ENCODE data around the gene OPCML.

The OPCML gene

DNA sequence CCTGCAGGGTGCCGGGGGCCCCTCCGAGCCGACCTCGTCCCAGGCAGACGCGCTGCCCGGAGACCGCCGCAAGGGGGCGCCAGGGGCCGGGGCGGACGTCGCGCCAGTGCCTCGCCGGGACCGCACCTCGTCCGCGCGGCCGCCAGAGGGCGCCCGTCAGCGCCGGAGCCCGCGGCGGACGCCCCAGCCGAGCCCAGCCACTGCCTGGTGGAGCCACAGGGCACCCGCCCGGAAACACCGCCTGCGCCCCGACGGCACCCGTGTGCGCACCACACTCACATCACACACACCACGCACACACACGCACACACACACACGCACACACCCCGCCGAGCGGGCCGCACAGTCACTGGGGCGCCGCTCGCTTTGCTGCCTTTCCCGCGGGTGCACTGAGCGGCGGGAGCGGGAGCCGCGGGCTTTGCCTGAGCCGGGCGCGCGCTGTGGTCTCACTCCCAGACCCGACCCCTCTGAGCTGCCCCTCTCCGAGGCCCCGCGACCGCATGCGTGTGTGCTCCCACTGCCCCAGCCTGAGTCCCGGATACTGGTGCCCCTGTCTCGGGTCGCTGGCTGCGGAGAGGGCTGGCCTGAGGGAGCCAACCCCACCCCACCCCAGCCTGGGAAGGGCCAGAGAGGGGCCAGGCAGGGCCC lies 449.3 kb downstream of the OPCML start:
- no peaks in the 10 kb centered on the region for H3K36me3 Mint-ChIP-seq
- no peak overlapping the region for H3K27ac Mint-ChIP-seq
- no peaks in the 10 kb centered on the region for H3K9me3 Mint-ChIP-seq
- peaks cover 35% of the 10 kb centered on the region for H3K27me3 Mint-ChIP-seq
- peaks cover 6% of the 10 kb centered on the region for H3K4me1 Mint-ChIP-seq
- H3K4me3 Mint-ChIP-seq, result no peak overlapping the region

- Mint-ChIP-seq H3K4me3 (no peak overlapping the region), H3K27me3 (peaks cover 34% of the 10 kb centered on the region), H3K36me3 (no peaks in the 10 kb centered on the region), H3K27ac (no peak overlapping the region), H3K9me3 (no peaks in the 10 kb centered on the region), H3K4me1 (peaks cover 6% of the 10 kb centered on the region)
These were observed 449.9 kb downstream of the OPCML start for GRCh38 chr11:133082453-133082781.

GRCh38 chr11:133081730-133082452 lies 450.4 kb downstream of the OPCML start:
- H3K36me3 Mint-ChIP-seq, result no peaks in the 10 kb centered on the region
- no peaks in the 10 kb centered on the region for H3K9me3 Mint-ChIP-seq
- H3K4me1 Mint-ChIP-seq, result peaks cover 6% of the 10 kb centered on the region
- H3K27me3 Mint-ChIP-seq, result peaks cover 33% of the 10 kb centered on the region
- no peak overlapping the region for H3K4me3 Mint-ChIP-seq
- no peak overlapping the region for H3K27ac Mint-ChIP-seq

GRCh38 chr11:133081020-133081419 lies 451.3 kb downstream of the OPCML start:
- peaks cover 27% of the 10 kb centered on the region for H3K27me3 Mint-ChIP-seq
- no peaks in the 10 kb centered on the region for H3K9me3 Mint-ChIP-seq
- H3K36me3 Mint-ChIP-seq, result no peaks in the 10 kb centered on the region
- no peak overlapping the region for H3K27ac Mint-ChIP-seq
- H3K4me3 Mint-ChIP-seq, result no peak overlapping the region
- H3K4me1 Mint-ChIP-seq, result peaks cover 6% of the 10 kb centered on the region

DNA sequence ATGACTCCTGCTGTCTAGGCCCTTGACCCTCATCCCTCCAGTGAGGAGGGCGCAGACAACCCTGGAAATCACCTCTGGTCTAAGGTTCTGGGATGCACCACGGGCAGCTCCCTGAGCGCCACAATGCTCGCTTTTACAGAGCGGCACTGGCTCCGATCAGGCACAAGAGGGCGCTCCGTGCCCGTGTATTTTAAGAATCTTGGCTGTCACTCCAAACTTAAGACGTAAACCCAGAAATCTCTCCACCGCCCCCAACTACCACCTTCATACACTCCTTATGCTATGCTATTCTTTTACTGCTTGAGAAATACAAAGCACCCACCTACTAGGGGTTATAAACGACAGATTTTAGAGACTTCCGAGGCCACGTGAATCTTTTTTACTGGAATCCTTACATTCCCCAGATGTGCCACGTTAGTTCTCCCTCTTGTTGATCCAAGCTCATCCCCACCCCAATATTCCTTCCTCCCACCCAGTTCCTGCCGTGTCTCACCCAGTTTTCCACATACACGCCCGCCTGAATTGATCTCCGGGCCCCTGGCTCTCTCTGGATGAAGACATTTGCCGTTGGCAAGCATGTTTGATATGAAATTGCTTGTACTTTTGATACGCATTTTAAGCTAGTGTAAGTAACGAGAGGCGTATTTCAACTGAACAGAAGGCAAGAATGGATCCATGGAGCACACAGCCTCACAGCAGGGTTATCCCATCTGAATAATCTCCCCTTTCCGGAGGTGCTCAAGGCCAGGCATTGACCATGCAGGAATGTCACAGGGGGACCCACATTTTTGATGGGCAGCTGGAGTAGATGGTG lies 453.5 kb downstream of the OPCML start:
- no peak overlapping the region for H3K4me3 Mint-ChIP-seq
- peaks cover 9% of the 10 kb centered on the region for H3K27me3 Mint-ChIP-seq
- H3K9me3 Mint-ChIP-seq, result no peaks in the 10 kb centered on the region
- peaks cover 3% of the 10 kb centered on the region for H3K4me1 Mint-ChIP-seq
- H3K27ac Mint-ChIP-seq, result no peak overlapping the region
- no peaks in the 10 kb centered on the region for H3K36me3 Mint-ChIP-seq

GRCh38 chr11:133078012-133078411 lies 454.3 kb downstream of the OPCML start:
- H3K4me3 Mint-ChIP-seq, result no peak overlapping the region
- H3K27ac Mint-ChIP-seq, result no peak overlapping the region
- H3K4me1 Mint-ChIP-seq, result no peaks in the 10 kb centered on the region

DNA sequence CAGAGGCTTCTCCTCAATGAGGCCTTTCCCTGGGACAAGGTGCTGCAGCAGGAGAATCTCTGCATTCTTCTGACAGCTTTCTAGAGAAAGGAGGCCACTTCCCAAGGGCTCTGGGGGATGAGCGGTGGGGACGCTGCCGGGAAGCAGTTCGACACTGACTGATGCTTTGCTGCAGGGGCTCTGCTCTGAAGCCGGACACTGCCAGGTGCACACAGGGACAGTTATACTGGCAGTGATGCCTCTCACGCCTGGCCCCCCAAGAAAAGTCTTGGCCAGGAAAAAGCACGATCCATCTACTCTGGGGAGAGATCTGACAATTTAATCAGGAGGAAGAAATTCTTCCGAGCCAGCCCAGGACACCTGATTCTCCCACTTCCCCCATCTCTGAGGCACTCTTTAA lies 456.9 kb downstream of the OPCML start:
- H3K9me3 Mint-ChIP-seq, result no peaks in the 10 kb centered on the region

More at GRCh38 chr11:133078012-133078411, 454.3 kb downstream of the OPCML start:
- H3K36me3 Mint-ChIP-seq, result no peaks in the 10 kb centered on the region
- H3K27me3 Mint-ChIP-seq, result peaks cover 6% of the 10 kb centered on the region
- H3K9me3 Mint-ChIP-seq, result no peaks in the 10 kb centered on the region

DNA sequence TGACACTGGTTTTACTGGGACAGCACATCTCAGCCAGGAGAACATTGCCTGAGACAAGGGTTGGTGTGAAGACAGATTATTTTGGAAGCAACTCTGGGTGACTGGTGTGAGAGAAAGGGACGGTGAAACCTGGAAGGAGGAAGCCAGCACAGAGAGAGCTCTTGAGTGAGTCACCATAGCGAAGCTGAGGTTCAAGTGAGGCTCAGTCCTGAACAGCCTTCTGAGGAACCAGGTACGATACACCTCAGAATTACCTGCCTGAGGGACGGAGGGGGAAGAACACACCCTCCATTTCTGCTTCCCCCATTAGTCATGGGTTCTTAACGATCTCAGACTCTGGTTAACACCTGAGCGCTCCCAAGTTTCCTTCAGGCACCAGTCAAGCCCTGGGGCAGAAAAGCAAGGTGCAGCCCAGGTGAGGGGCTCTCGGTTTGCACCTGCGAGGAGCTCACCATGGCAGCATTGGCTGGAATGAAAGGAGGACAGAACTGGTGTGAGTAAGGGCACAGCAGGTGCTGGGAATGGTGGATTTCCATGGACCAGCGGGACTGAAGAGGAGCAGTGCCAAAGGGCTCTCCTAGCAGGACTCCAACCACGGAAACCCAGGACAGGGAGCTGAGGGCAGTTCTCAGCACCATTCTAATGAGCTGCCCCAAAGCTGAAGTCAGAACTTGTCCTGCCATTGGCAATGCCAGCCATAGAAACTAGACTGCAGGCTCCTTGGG lies 459.3 kb downstream of the OPCML start:
- no peaks in the 10 kb centered on the region for H3K4me1 Mint-ChIP-seq
- no peak overlapping the region for H3K27ac Mint-ChIP-seq
- H3K9me3 Mint-ChIP-seq, result no peaks in the 10 kb centered on the region
- no peaks in the 10 kb centered on the region for H3K36me3 Mint-ChIP-seq
- H3K4me3 Mint-ChIP-seq, result no peak overlapping the region
- peaks cover 1% of the 10 kb centered on the region for H3K27me3 Mint-ChIP-seq

More for the DNA sequence above, 456.9 kb downstream of the OPCML start:
- Mint-ChIP-seq H3K27ac (no peak overlapping the region), H3K36me3 (no peaks in the 10 kb centered on the region), H3K27me3 (peaks cover 5% of the 10 kb centered on the region), H3K4me1 (no peaks in the 10 kb centered on the region), H3K4me3 (no peak overlapping the region)

DNA sequence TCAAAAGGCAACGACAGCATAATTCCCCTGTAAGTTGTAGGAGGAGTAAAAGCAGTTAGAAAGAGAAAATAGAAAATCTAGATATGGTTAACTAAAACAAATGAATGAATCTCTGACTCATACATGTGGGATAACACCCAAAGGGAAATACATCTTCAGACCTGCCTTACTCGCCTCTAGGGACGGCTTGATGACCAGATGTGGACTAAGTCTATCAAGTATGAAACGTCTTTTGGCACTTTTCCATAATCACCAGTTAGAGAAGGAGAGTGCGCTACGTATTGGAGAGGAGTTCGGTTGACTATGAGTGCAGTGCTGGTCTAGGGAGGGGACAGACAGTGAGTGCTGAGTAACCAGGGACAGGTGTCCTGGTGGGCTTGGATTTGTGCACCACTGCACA lies 459.9 kb downstream of the OPCML start:
- no peaks in the 10 kb centered on the region for H3K36me3 Mint-ChIP-seq
- no peaks in the 10 kb centered on the region for H3K9me3 Mint-ChIP-seq
- H3K4me1 Mint-ChIP-seq, result no peaks in the 10 kb centered on the region
- H3K27me3 Mint-ChIP-seq, result peaks cover 1% of the 10 kb centered on the region
- no peak overlapping the region for H3K27ac Mint-ChIP-seq
- no peak overlapping the region for H3K4me3 Mint-ChIP-seq

GRCh38 chr11:133070791-133071190 lies 461.5 kb downstream of the OPCML start:
- peaks cover 6% of the 10 kb centered on the region for H3K27me3 Mint-ChIP-seq
- H3K36me3 Mint-ChIP-seq, result no peaks in the 10 kb centered on the region
- no peaks in the 10 kb centered on the region for H3K9me3 Mint-ChIP-seq
- no peak overlapping the region for H3K27ac Mint-ChIP-seq
- H3K4me1 Mint-ChIP-seq, result no peaks in the 10 kb centered on the region
- H3K4me3 Mint-ChIP-seq, result no peak overlapping the region

DNA sequence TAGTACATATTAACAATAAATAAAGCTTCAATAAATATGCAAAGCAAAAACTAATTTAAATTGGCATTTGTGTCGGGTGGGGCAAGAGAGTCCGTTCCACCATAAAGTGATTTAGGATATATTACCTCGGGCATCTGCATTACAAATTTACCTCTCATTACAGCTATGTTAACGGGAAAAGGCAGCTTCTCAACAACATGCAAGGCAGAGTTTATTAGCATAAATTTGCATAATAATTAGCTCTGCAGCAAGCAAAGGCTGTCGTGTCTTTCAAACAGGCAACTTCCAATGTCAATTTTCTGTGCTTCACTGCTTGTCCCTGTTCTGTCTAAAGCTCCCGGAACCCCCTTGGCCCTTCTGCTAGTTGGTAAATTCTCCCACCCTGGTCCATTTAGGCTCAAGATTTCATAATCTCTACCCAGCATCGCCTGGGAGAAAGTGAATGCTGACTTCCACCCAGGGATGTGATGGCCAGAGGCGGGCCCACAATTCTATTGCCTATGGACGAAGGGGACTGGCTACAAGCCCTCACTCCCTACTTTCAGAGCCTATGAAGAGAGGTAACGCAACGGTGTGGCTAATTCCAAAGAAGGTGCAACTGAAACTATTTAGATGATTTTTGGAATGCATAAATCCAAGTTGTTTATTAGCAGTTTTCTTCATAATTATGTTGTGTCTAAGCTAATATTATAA lies 462.1 kb downstream of the OPCML start:
- Mint-ChIP-seq H3K27ac (no peak overlapping the region), H3K4me3 (no peak overlapping the region), H3K36me3 (no peaks in the 10 kb centered on the region)

GRCh38 chr11:133065847-133066485 lies 466.3 kb downstream of the OPCML start:
- Mint-ChIP-seq H3K27ac (no peak overlapping the region), H3K4me3 (no peak overlapping the region), H3K9me3 (no peaks in the 10 kb centered on the region), H3K36me3 (no peaks in the 10 kb centered on the region), H3K27me3 (peaks cover 20% of the 10 kb centered on the region), H3K4me1 (no peaks in the 10 kb centered on the region)

More for the DNA sequence above, 462.1 kb downstream of the OPCML start:
- Mint-ChIP-seq H3K27me3 (peaks cover 6% of the 10 kb centered on the region), H3K4me1 (no peaks in the 10 kb centered on the region), H3K9me3 (no peaks in the 10 kb centered on the region)

DNA sequence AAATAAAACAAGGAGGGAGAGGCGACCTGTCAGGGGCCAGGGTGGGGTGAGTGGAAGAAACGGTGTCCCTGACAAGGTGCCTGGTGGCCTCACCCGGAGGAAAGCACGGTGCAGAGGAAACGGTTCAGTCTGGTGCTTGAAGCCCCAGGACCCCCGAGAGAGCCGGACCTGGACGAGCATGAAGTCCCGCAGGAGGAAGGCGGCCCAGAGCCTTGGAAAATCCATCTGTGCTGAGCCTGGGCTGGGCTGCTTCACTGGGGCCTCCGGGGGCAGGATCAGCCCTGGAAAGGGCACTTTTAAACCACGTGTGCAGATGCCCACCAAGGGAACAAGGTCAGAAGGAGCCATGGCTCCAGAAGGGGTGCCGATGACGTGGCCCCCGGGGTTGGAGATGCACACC lies 467.3 kb downstream of the OPCML start:
- Mint-ChIP-seq H3K4me1 (no peaks in the 10 kb centered on the region), H3K27ac (no peak overlapping the region), H3K4me3 (no peak overlapping the region), H3K36me3 (no peaks in the 10 kb centered on the region), H3K27me3 (peaks cover 20% of the 10 kb centered on the region), H3K9me3 (no peaks in the 10 kb centered on the region)

DNA sequence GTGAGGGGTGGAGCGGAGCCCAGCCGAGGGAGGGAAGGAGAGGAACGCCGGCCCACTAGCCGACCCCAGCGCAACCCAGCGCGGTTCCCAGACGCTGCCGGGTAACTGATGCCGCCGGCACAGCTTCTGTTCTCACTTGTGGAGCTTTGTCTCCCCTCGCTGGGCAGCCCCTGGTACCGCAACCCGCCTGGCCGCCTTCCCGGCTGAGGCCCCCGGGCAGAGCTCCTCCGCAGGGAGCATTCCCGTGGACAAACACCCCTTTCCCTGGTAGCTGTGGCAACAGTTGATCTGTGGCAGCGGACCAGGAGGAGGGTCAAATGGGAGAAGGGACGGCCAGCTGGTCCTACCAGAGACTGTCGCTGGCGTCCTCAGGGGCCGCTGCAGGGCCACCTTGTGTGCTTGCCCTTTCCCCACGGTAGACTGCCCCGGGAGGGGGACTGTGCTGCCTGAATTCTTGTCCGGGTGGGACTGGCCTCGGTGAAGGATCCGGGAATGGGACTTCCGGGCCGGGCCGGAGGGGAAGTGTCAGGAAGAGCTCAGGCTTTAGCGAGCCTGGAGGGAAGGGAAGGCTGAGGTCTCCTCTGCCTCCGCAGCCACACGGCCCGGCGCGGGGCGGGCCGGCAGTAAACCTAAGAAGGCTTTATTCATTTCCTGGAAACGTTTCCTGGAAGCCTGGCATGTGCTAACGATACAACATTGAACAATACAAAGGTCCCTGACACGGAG lies 468.0 kb downstream of the OPCML start:
- peaks cover 20% of the 10 kb centered on the region for H3K27me3 Mint-ChIP-seq
- H3K9me3 Mint-ChIP-seq, result no peaks in the 10 kb centered on the region
- no peak overlapping the region for H3K27ac Mint-ChIP-seq
- no peak overlapping the region for H3K4me3 Mint-ChIP-seq
- H3K36me3 Mint-ChIP-seq, result no peaks in the 10 kb centered on the region
- no peaks in the 10 kb centered on the region for H3K4me1 Mint-ChIP-seq
